ENCODE data around the gene NR2E3.

Gene NR2E3

GRCh38 chr15:71812966-71813722, 2.8 kb downstream of the NR2E3 start:
- Histone ChIP-seq H4K20me1 (ENCODE audit: control insufficient read depth, insufficient read depth, low read depth, low read length) (no peaks in the 10 kb centered on the region), H3F3A (ENCODE audit: control insufficient read depth, insufficient read depth) (no peaks in the 10 kb centered on the region), H3K4me2 (ENCODE audit: low read length) (no peak overlapping the region), H3K27ac (ENCODE audit: low read depth, low read length) (no peak overlapping the region), H3K4me1 (ENCODE audit: control insufficient read depth, low read length) (no peaks in the 10 kb centered on the region), H3K9me2 (replicated peaks; ENCODE audit: control insufficient read depth, low read length) (no peaks in the 10 kb centered on the region), H3K9me3 (ENCODE audit: control insufficient read depth, insufficient read depth, low read length) (no peaks in the 10 kb centered on the region), H3K79me2 (ENCODE audit: control insufficient read depth, low read length) (no peaks in the 10 kb centered on the region), H3K27me3 (ENCODE audit: control insufficient read depth, low read length) (no peaks in the 10 kb centered on the region), H3K4me3 (ENCODE audit: low read length) (no peak overlapping the region), H3K36me3 (ENCODE audit: control insufficient read depth, low read length) (no peaks in the 10 kb centered on the region)
- no peak for TF ChIP-seq CTCF (IDR thresholded peaks at IDR 0.05; ENCODE audit: low read depth, low read length, poor library complexity, severe bottlenecking)
- TF ChIP-seq EZH2phosphoT487 (IDR thresholded peaks at IDR 0.05; ENCODE audit: borderline replicate concordance, low read length), result no peak

GRCh38 chr15:71813723-71814470, 3.5 kb downstream of the NR2E3 start:
- H3K27ac ChIP-seq (ENCODE audit: low read depth, low read length), result no peak overlapping the region
- no peak overlapping the region for H3K4me3 ChIP-seq (ENCODE audit: low read length)
- no peak for TF ChIP-seq EZH2phosphoT487 (IDR thresholded peaks at IDR 0.05; ENCODE audit: borderline replicate concordance, low read length)
- no peak for TF ChIP-seq CTCF (IDR thresholded peaks at IDR 0.05; ENCODE audit: low read depth, low read length, poor library complexity, severe bottlenecking)
- H3K27me3 ChIP-seq (ENCODE audit: control insufficient read depth, low read length), result no peaks in the 10 kb centered on the region
- no peaks in the 10 kb centered on the region for H3K9me3 ChIP-seq (ENCODE audit: control insufficient read depth, insufficient read depth, low read length)
- H3K79me2 ChIP-seq (ENCODE audit: control insufficient read depth, low read length), result no peaks in the 10 kb centered on the region
- H3K4me1 ChIP-seq (ENCODE audit: control insufficient read depth, low read length), result no peaks in the 10 kb centered on the region
- no peak overlapping the region for H3K4me2 ChIP-seq (ENCODE audit: low read length)
- H3F3A ChIP-seq (ENCODE audit: control insufficient read depth, insufficient read depth), result no peaks in the 10 kb centered on the region
- no peaks in the 10 kb centered on the region for H3K36me3 ChIP-seq (ENCODE audit: control insufficient read depth, low read length)
- no peaks in the 10 kb centered on the region for H3K9me2 ChIP-seq (replicated peaks; ENCODE audit: control insufficient read depth, low read length)
- no peaks in the 10 kb centered on the region for H4K20me1 ChIP-seq (ENCODE audit: control insufficient read depth, insufficient read depth, low read depth, low read length)

- H3K27me3 ChIP-seq (ENCODE audit: control insufficient read depth, low read length), result no peaks in the 10 kb centered on the region
- no peak overlapping the region for H3K4me3 ChIP-seq (ENCODE audit: low read length)
- no peaks in the 10 kb centered on the region for H3K9me2 ChIP-seq (replicated peaks; ENCODE audit: control insufficient read depth, low read length)
- no peaks in the 10 kb centered on the region for H3K36me3 ChIP-seq (ENCODE audit: control insufficient read depth, low read length)
- H3K9me3 ChIP-seq (ENCODE audit: control insufficient read depth, insufficient read depth, low read length), result no peaks in the 10 kb centered on the region
- TF ChIP-seq EZH2phosphoT487 (IDR thresholded peaks at IDR 0.05; ENCODE audit: borderline replicate concordance, low read length) (no peak), CTCF (IDR thresholded peaks at IDR 0.05; ENCODE audit: low read depth, low read length, poor library complexity, severe bottlenecking) (no peak)
- no peaks in the 10 kb centered on the region for H4K20me1 ChIP-seq (ENCODE audit: control insufficient read depth, insufficient read depth, low read depth, low read length)
- H3K4me2 ChIP-seq (ENCODE audit: low read length), result no peak overlapping the region
- H3K27ac ChIP-seq (ENCODE audit: low read depth, low read length), result no peak overlapping the region
- H3F3A ChIP-seq (ENCODE audit: control insufficient read depth, insufficient read depth), result no peaks in the 10 kb centered on the region
- no peaks in the 10 kb centered on the region for H3K4me1 ChIP-seq (ENCODE audit: control insufficient read depth, low read length)
- no peaks in the 10 kb centered on the region for H3K79me2 ChIP-seq (ENCODE audit: control insufficient read depth, low read length)
Observed at GRCh38 chr15:71815301-71815700, 4.9 kb downstream of the NR2E3 start.

All from DOHH2 (cell line).